HG03045 (cell line): Measurements from ENCODE around the gene IL18BP.

ENCODE experiments used
- ATAC-seq: cut with Tn5 transposase; IDR thresholded peaks from one replicate; pipeline ENCODE4 v1.9.1; 2021; ENCODE audit warnings: mild to moderate bottlenecking, moderate library complexity; ENCODE audit not compliant: unreplicated experiment

The IL18BP gene

DNA sequence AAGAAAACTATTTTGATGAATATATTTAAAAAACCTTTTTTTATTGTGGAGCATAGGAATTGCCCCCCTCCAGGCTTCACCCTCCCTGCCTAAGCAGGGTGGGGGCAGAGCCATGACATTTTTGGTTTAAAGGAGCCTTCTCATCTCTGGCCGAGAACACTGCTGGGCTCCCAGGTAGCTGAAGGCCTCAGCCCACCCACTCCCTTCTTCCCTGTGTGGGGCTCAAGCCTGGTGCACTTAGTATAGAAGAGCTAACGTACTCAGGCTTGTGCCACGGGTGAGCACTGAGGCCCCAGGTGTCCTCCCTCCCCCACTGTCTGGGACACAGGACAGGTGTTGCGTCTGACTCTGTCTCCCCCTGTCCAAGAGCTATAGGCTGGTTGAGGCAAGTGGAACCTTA, 2.2 kb upstream of the IL18BP start:
- no peak for ATAC-seq

DNA sequence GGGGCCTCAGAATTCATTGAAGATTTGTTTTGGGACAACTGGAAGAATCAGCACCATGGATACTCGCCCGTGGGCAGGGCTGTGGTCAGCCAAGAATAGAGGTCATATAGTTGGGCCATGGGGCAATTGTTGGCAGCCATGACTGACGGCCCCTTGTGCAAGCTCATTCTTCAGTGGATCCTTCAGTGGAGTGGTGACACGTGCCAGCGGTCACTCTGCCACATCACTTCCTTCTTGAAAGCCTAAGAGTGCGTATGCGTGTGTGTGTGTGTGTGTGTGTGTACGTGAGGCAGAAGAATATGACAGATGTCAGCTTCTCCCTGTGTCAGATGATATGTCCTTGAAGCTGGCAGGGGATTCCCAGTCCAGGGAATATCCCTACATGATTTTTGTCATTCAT, 1.8 kb upstream of the IL18BP start:
- no peak for ATAC-seq

- ATAC-seq: no peak
These were observed 1.1 kb upstream of the IL18BP start for GRCh38 chr11:71997594-71997993.

GRCh38 chr11:71998061-71998460, 648 bp upstream of the IL18BP start:
- ATAC-seq: no peak

DNA sequence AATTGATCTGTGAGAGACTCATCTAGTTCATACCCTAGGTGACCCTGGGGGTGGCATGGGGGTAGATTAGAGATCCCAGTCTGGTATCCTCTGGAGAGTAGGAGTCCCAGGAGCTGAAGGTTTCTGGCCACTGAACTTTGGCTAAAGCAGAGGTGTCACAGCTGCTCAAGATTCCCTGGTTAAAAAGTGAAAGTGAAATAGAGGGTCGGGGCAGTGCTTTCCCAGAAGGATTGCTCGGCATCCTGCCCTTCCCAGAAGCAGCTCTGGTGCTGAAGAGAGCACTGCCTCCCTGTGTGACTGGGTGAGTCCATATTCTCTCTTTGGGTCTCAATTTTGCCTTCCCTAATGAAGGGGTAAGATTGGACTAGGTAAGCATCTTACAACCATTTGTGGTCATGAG, 653 bp downstream of the IL18BP start:
- ATAC-seq: no peak

DNA sequence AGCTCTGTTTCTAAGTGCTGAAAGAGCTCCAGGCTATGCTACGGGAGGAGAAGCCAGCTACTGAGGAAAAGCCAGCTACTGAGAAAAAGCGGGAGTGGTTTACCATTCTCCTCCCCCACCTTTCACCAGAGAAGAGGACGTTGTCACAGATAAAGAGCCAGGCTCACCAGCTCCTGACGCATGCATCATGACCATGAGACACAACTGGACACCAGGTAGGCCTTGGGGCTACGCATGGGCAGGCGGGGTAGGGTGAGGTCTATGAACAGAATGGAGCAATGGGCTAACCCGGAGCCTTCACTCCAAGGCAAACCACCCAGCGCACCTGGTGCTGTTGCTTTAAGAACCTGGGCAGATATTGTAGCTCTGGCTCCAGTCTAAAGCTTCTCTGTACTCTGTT, 1.1 kb downstream of the IL18BP start:
- ATAC-seq: no peak

DNA sequence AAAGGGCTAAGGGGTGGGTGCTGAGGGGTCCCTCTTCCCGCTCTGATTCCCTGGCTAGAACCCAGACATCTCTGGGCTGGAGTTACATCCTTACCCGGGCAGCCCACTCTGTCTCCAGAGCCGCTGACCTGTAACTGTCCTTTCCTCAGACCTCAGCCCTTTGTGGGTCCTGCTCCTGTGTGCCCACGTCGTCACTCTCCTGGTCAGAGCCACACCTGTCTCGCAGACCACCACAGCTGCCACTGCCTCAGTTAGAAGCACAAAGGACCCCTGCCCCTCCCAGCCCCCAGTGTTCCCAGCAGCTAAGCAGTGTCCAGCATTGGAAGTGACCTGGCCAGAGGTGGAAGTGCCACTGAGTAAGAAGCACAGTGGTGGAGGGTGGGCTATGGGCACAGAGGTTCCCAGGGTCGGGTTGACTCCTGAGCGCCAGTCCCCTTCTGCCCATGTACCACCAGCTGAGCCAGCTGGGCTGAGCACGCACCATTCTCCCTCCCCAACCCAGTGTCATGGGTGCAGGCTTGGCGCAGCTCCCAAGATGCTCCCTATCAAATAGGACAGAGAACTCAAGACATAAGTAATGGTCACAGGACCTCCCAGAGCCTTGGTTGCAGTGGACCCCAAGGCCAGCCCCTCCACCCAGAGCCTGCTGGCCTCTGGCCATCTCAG, 1.6 kb downstream of the IL18BP start:
- ATAC-seq: no peak

DNA sequence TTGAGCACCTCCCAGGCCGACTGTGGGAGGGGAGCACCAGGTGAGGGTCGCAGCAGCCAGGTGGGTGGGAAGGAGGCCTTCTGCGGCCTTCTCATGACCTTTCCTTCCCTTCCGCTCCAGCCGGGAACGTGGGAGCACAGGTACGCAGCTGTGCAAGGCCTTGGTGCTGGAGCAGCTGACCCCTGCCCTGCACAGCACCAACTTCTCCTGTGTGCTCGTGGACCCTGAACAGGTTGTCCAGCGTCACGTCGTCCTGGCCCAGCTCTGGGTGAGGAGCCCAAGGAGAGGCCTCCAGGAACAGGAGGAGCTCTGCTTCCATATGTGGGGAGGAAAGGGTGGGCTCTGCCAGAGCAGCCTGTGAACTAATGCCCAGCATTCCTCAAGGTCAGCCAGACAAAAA, 2.6 kb downstream of the IL18BP start:
- ATAC-seq: no peak

- no peak for ATAC-seq
These were observed 3.3 kb downstream of the IL18BP start for GRCh38 chr11:72001834-72002591.

GRCh38 chr11:72002841-72003775, 4.4 kb downstream of the IL18BP start:
- ATAC-seq: no peak

DNA sequence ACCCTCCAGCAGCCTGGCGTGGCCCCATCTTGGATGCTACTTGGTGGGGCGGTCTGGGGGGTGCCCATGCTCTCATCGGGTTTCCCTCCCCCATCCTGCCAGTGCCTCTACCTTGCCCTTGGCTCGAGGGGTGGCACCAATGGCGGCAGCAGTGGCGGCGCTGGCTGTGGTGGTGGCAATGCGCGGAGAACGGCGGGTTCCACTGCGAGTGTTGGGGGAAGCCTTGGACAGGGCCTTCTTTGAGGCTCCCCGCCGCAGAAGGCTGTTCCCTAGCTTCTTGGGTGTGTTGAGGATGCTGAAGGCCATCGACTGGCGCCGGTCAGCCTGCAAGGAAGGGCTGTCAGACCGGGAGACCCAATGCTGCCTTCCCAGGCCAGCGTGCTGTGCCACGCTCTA, 5.1 kb downstream of the IL18BP start:
- no peak for ATAC-seq

DNA sequence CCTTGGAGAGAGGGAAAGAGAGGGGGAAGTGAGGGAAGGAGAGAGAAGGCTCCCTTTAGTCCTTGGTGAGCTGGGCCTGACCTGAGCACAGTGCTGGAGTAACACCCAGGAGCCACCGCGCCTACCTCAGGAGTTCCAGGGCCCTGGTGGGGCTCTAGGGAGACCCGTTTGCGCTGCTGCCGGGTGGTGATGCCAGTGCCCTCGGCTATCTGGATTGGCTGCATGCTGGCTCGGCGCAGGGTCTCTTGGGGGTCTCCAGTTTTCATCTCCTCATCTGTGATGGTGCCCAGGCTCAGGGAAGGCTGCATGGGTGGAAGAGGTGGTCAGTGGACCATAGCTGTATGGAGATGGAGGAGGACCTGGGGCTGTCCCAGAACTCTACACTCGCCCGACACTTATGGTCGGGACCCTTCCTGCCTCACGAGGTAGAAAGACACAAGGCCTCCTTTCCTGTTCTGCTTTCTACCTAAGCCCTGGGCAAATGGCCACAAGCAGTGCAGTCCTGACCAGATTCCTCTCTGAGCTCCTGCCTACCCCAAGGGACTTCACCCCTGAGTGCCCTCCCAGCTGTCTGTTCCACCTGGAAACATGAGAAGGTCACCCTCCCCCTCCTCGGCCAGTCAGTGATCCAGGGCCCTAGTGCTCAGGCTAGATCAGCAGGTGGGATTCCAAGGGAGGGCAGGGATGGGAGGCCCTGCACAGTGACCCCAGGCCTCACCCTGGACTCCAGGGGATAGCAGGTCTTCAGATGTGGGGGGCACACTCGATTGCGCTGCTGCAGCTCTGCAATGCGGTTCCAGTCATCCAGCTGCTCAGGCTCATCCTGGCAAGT, 6.0 kb downstream of the IL18BP start:
- no peak for ATAC-seq

GRCh38 chr11:72005347-72006260, 6.9 kb downstream of the IL18BP start:
- ATAC-seq: no peak

- ATAC-seq: no peak
These were observed 7.8 kb downstream of the IL18BP start for GRCh38 chr11:72006309-72007088.

- ATAC-seq: no peak
These were observed 8.4 kb downstream of the IL18BP start for GRCh38 chr11:72007089-72007476.

GRCh38 chr11:72007587-72007986, 8.9 kb downstream of the IL18BP start:
- ATAC-seq: no peak

DNA sequence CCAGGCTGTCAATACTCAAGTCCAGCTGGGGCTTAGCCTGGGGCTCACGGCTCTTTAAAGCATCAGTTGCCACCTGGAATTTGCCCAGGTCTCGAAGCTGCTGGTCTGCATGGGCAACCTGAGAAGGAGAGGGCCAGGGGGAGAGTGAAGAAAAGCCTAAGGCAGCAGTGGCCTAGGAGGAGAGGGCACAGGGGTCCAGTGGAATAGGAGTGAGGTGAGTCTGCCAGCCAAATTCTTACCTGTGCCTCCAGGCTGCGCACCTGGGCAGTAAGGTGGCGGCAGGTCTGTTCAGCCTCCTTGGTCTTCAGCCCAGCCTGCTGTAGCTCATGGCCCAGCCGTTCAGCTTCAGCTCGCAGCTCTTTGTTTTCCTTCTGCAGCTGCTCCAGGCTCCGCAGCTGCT, 10.0 kb downstream of the IL18BP start:
- ATAC-seq: no peak

DNA sequence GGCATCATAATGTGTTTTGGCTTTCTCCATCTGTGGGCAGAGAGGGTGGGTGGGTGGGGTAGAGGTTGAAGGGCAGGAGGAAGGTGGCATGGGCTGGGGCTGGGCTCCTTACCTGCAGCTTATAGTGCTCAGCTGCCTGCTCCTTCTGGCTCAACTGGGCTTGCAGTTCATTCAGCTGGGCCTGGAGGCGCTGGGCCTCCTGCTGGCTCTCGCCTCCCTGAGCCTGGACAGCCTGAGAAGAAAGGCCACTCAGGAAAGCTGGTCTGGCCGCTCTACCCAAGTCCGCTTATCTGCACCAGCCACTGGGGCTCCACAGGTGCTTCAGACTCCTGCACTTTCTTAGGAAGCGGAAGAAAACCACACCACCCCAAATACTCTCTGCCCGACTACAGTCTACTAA, 10.4 kb downstream of the IL18BP start:
- no peak for ATAC-seq
